OCI-LY1 (cell line): Measurements from ENCODE around the gene CELA2A.

Source experiments
- CTCF ChIP-seq: fragments of 200-600 bp; sonication (generic), shearing (Covaris generic); IDR thresholded peaks from 2 replicates; pipeline ENCODE4 v1.5.1; 2017; ENCODE audit warnings: mild to moderate bottlenecking, antibody characterized with exemption, low read length, moderate library complexity, mixed read lengths
- EZH2 ChIP-seq: fragments of 200-600 bp; sonication (generic), shearing (Covaris generic); IDR thresholded peaks from 2 replicates; pipeline ENCODE4 v1.8.0; 2017; ENCODE audit warnings: borderline replicate concordance, mixed run types, mild to moderate bottlenecking, antibody characterized with exemption, low read length, moderate library complexity, mixed read lengths

GRCh38 chr1:15443281-15443680, 13.3 kb upstream of the CELA2A start:
- no peak for TF ChIP-seq EZH2
- no peak for TF ChIP-seq CTCF
